MM.1S (cell line): ENCODE data around the gene MYZAP.

Source experiments
- CTCF ChIP-seq: fragments of 300-600 bp; sonication (generic); IDR thresholded peaks from 2 replicates; pipeline ENCODE4 v1.5.1; 2016; ENCODE audit warnings: antibody characterized with exemption, low read length, mixed read lengths
- EZH2phosphoT487 ChIP-seq: fragments of 300-600 bp; sonication (generic); IDR thresholded peaks from 2 replicates; pipeline ENCODE4 v1.6.1; 2018; ENCODE audit warnings: antibody characterized with exemption, low read length

- no peak for TF ChIP-seq CTCF
- TF ChIP-seq EZH2phosphoT487 = no peak
Measured at GRCh38 chr15:57662802-57663201, 71.1 kb downstream of the MYZAP start.
